Neural progenitor cell (in vitro differentiated cells): ENCODE data around the gene SBSN.

Experiments used
- EZH2 ChIP-seq: fragments of 200-600 bp; sonication (generic); IDR thresholded peaks from 2 replicates; pipeline ENCODE4 v1.6.1; 2017; ENCODE audit warnings: antibody characterized with exemption, mild to moderate bottlenecking, moderate library complexity
- TF ChIP-seq, protein P1 (sequence below): fragments of 200-600 bp; sonication (generic); IDR thresholded peaks from 2 replicates; pipeline ENCODE4 v1.5.1; 2017; ENCODE audit warnings: antibody characterized with exemption, mild to moderate bottlenecking

GRCh38 chr19:35500611-35501010 is 27.5 kb downstream of the SBSN start:
- TF ChIP-seq, protein P1, sequence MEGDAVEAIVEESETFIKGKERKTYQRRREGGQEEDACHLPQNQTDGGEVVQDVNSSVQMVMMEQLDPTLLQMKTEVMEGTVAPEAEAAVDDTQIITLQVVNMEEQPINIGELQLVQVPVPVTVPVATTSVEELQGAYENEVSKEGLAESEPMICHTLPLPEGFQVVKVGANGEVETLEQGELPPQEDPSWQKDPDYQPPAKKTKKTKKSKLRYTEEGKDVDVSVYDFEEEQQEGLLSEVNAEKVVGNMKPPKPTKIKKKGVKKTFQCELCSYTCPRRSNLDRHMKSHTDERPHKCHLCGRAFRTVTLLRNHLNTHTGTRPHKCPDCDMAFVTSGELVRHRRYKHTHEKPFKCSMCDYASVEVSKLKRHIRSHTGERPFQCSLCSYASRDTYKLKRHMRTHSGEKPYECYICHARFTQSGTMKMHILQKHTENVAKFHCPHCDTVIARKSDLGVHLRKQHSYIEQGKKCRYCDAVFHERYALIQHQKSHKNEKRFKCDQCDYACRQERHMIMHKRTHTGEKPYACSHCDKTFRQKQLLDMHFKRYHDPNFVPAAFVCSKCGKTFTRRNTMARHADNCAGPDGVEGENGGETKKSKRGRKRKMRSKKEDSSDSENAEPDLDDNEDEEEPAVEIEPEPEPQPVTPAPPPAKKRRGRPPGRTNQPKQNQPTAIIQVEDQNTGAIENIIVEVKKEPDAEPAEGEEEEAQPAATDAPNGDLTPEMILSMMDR: no peak
- no peak for TF ChIP-seq EZH2
